SIG-M5 treated with dmso at 0.1 percent for 504 hours (cell line): ENCODE measurements around the gene HDAC5.
"Not testable (repeated sequence)": the region's sequence is repeated elsewhere in the genome, so short reads cannot be mapped to it uniquely, and the experiment has no call there.

ENCODE experiments used
- DNase-seq: peaks from one replicate; lab custom pipeline; 2025; ENCODE audit not compliant: unreplicated experiment; lab: John Stamatoyannopoulos, UW

HDAC5 gene

GRCh38 chr17:44123356-44124117 is at the start of gene HDAC5:
Gene HDAC5, minus strand, starts transcription at chr17:44123641. Its CDS starts 6,126 bp downstream, at chr17:44117515.
- peak; percentile 95 for DNase-seq

- DNase-seq: no peak
These were observed 48.6 kb upstream of the HDAC5 start for GRCh38 chr17:44171931-44172455.

GRCh38 chr17:44170499-44171201 is 47.2 kb upstream of the HDAC5 start, which contains the start of gene ASB16:
Gene ASB16, plus strand, starts transcription at chr17:44170704. Its CDS starts 86 bp downstream, at chr17:44170790.
- no peak for DNase-seq

- DNase-seq: no peak
These were observed 46.7 kb upstream of the HDAC5 start for GRCh38 chr17:44170135-44170498.

- no peak for DNase-seq
These were observed 43.9 kb upstream of the HDAC5 start for GRCh38 chr17:44167181-44167861.

- DNase-seq: no peak
These were observed 41.0 kb upstream of the HDAC5 start for GRCh38 chr17:44164476-44164875.

- DNase-seq: no peak
These were observed 36.2 kb upstream of the HDAC5 start for GRCh38 chr17:44159519-44160210.

GRCh38 chr17:44155488-44155887 is 32.0 kb upstream of the HDAC5 start:
- no peak for DNase-seq

GRCh38 chr17:44152875-44153274 is 29.4 kb upstream of the HDAC5 start:
- no peak for DNase-seq

- no peak for DNase-seq
These were observed 26.4 kb upstream of the HDAC5 start for GRCh38 chr17:44149750-44150329.

- DNase-seq: peak; percentile 58
These were observed 25.6 kb upstream of the HDAC5 start for GRCh38 chr17:44149066-44149465.

GRCh38 chr17:44147812-44148211 is 24.4 kb upstream of the HDAC5 start:
- no peak for DNase-seq

GRCh38 chr17:44146375-44147346 is 23.2 kb upstream of the HDAC5 start:
- no peak for DNase-seq

GRCh38 chr17:44144966-44145739 is 21.7 kb upstream of the HDAC5 start:
- DNase-seq: no peak

- not testable (repeated sequence) for DNase-seq
These were observed 20.5 kb upstream of the HDAC5 start for GRCh38 chr17:44143921-44144320.

- DNase-seq: peak; percentile 90
These were observed 14.7 kb upstream of the HDAC5 start for GRCh38 chr17:44137891-44138709.

GRCh38 chr17:44134752-44135568 is 11.5 kb upstream of the HDAC5 start:
- DNase-seq: no peak
